ENCODE measurements around the gene SERPINB1. TPM values are rescaled to one million over a fixed set of nuclear protein-coding genes. Genes with fewer than 3 reads are reported as not detected.

The SERPINB1 gene
- polyA plus RNA-seq, 1 of the 3 experiments (the other 2 are of a cell fraction), result 9.4 TPM

GRCh38 chr6:2782825-2783187 lies 58.9 kb downstream of the SERPINB1 start:
- H3K4me1 ChIP-seq (ENCODE audit: control insufficient read depth in 1 of 2, insufficient read depth in 2 of 2, low read depth in 1 of 2, low read length in 1 of 2), result no peaks in the 10 kb centered on the region; a peak in 1 of 4 replicates

GRCh38 chr6:2782356-2782708 lies 59.3 kb downstream of the SERPINB1 start:
- Histone ChIP-seq H3K9me2 (no peaks in the 10 kb centered on the region), H4K20me1 (ENCODE audit: insufficient read depth) (peaks cover 14% of the 10 kb centered on the region; the same call in 1 of the 2 replicates), H3K79me2 (ENCODE audit: insufficient read depth) (peaks cover 70% of the 10 kb centered on the region), H3K4me2 (no peak overlapping the region), H3K9me3 (no peaks in the 10 kb centered on the region), H3K27me3 (ENCODE audit: insufficient read depth) (no peaks in the 10 kb centered on the region), H3K9ac (no peak overlapping the region), H2AFZ (ENCODE audit: low read depth) (no peak overlapping the region), H3K36me3 (replicated peaks in 1 of 2; ENCODE audit: control insufficient read depth in 1 of 2, insufficient read depth in 2 of 2, low read length in 1 of 2) (peaks cover 27 to 78% of the 10 kb centered on the region in 2 experiments), H3K4me1 (ENCODE audit: control insufficient read depth in 1 of 2, insufficient read depth in 2 of 2, low read depth in 1 of 2, low read length in 1 of 2) (no peaks in the 10 kb centered on the region; a peak in 1 of 4 replicates), H3K4me3 (ENCODE audit: low read depth in 2 of 2, low read length in 1 of 2) (no peak overlapping the region), H3K27ac (ENCODE audit: low read depth in 2 of 2, low read length in 1 of 2) (no peak overlapping the region), H3F3A (replicated peaks; ENCODE audit: insufficient read depth) (no peaks in the 10 kb centered on the region)
- POLR2A ChIA-PET, result no interaction called here
- no peak for DNase-seq
- CTCF ChIA-PET, result interaction anchor here (1.9 to 3.9 kb wide), 3 partner anchors 9 to 64 kb away, joined by 5 to 24 read pairs (median 11); no protein-coding TSS in a partner anchor
- TF ChIP-seq USF2 (IDR thresholded peaks at IDR 0.05; ENCODE audit: borderline replicate concordance, low read depth, low read length) (no peak), SIN3A (IDR thresholded peaks at IDR 0.05; ENCODE audit: borderline replicate concordance, low read depth, low read length) (no peak)
- WGBS (ENCODE audit: low lambda C conversion rate), result 100% methylated on average over 9 of the region's 9 CpGs

More at GRCh38 chr6:2782825-2783187, 58.9 kb downstream of the SERPINB1 start:
- Histone ChIP-seq H3K79me2 (ENCODE audit: insufficient read depth) (peaks cover 70% of the 10 kb centered on the region), H3K27ac (ENCODE audit: low read depth in 2 of 2, low read length in 1 of 2) (no peak overlapping the region), H3K27me3 (ENCODE audit: insufficient read depth) (no peaks in the 10 kb centered on the region), H3K36me3 (replicated peaks in 1 of 2; ENCODE audit: control insufficient read depth in 1 of 2, insufficient read depth in 2 of 2, low read length in 1 of 2) (peaks cover 27 to 78% of the 10 kb centered on the region in 2 experiments), H3K4me3 (ENCODE audit: low read depth in 2 of 2, low read length in 1 of 2) (no peak overlapping the region), H3K9me2 (no peaks in the 10 kb centered on the region), H4K20me1 (ENCODE audit: insufficient read depth) (peaks cover 12% of the 10 kb centered on the region; the same call in 1 of the 2 replicates), H3K9ac (no peak overlapping the region), H3K4me2 (no peak overlapping the region), H3F3A (replicated peaks; ENCODE audit: insufficient read depth) (no peaks in the 10 kb centered on the region), H2AFZ (ENCODE audit: low read depth) (no peak overlapping the region), H3K9me3 (no peaks in the 10 kb centered on the region)
- ChIA-PET CTCF (interaction anchor here (1.0 to 1.9 kb wide), 3 partner anchors 8 to 64 kb away, joined by 4 to 11 read pairs (median 5); no protein-coding TSS in a partner anchor), POLR2A (no interaction called here)
- TF ChIP-seq TAF1 (IDR thresholded peaks at IDR 0.05; ENCODE audit: borderline replicate concordance, low read depth, low read length) (no peak), YY1 (IDR thresholded peaks at IDR 0.05; ENCODE audit: low read depth) (no peak), FOSL2 (IDR thresholded peaks at IDR 0.05; ENCODE audit: borderline replicate concordance, low read depth) (no peak), RFX5 (IDR thresholded peaks at IDR 0.05; ENCODE audit: low read length) (no peak), MXI1 (IDR thresholded peaks at IDR 0.05; ENCODE audit: low read depth, low read length) (no peak), SIN3A (IDR thresholded peaks at IDR 0.05; ENCODE audit: borderline replicate concordance, low read depth, low read length) (no peak), PBX3 (IDR thresholded peaks at IDR 0.05) (no peak), RXRA (IDR thresholded peaks at IDR 0.05; ENCODE audit: borderline replicate concordance, low read depth) (no peak), USF1 (IDR thresholded peaks at IDR 0.05; ENCODE audit: borderline replicate concordance, low read depth) (no peak), MEF2A (IDR thresholded peaks at IDR 0.05; ENCODE audit: borderline replicate concordance, low read depth) (no peak), GABPA (IDR thresholded peaks at IDR 0.05; ENCODE audit: low read depth) (no peak), NFIC (IDR thresholded peaks at IDR 0.05; ENCODE audit: borderline replicate concordance) (no peak), ELF1 (IDR thresholded peaks at IDR 0.05) (no peak)
- DNase-seq, result no peak
- WGBS (ENCODE audit: low lambda C conversion rate), result 88% methylated on average over 10 of the region's 10 CpGs

Small RNA genes within 50 kb of the gene (small RNA-seq; reads per million reads assigned to genes)
- 0 reads per million in 7 experiments for gene MIR4645

Other genes with a start within 250 kb of the SERPINB1 start
- 0.16 and 0.18 TPM in 2 replicates for gene MYLK4, start 90.9 kb downstream of the SERPINB1 start, polyA plus RNA-seq (2012; rRNA removed)
- 47.5 and 49.0 TPM in 2 replicates for gene WRNIP1, start 76.5 kb downstream of the SERPINB1 start, polyA plus RNA-seq (2012; rRNA removed)
- gene SERPINB9, start 61.4 kb upstream of the SERPINB1 start, polyA plus RNA-seq (2012; rRNA removed), result 0.19 and 0.28 TPM in 2 replicates
- gene SERPINB6, start 129.7 kb upstream of the SERPINB1 start, polyA plus RNA-seq (2012; rRNA removed), result 102 and 111 TPM in 2 replicates
- gene NQO2, start 158.0 kb upstream of the SERPINB1 start, polyA plus RNA-seq (2012; rRNA removed), result 19.2 and 22.5 TPM in 2 replicates
- 12.0 and 15.7 TPM in 2 replicates for gene RIPK1, start 226.6 kb upstream of the SERPINB1 start, polyA plus RNA-seq (2012; rRNA removed)